ENCODE results near the gene TNFAIP8. TPM values are rescaled to one million over a fixed set of nuclear protein-coding genes. Genes with fewer than 3 reads are reported as not detected.

The TNFAIP8 gene
- total RNA-seq, 2 experiments from 2014 or later, result 106 to 114 TPM

DNA sequence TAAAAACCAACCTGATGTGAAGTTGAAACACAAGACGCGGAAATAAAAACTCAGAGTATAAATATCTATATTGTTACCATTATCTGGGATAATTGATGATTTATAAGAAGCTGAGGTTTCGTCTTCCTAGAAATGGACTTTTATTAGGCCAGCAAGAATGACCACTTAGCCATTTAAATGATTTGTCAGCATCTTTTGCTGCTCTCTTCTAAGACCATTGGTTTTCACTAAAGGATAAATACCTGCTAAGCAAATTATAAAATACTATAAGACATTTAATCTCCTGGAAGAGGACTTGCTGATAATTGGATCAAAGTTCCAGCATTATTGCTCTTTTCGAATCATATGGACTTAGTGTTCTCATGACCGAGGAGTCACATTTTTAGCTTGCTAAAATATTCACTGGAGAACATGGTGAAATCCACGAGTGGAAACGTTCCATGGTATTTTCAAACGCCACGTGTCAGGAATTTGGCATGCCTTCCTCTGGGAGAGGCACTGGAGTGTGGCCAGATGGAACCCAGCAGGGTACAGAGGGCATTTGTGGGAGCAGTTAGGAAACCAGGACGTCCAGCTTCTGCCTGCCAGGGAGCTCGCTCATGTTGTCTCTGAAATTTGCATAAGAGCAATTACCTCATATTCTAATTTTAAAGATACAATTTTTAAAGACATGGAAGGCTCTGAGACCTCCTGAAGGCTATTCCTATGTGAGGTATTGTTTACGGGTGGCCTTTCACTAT lies 43.1 kb downstream of the TNFAIP8 start:
- H3K27ac Mint-ChIP-seq, result peak overlapping the region; percentile 80
- no peak overlapping the region for H3K4me3 Mint-ChIP-seq
- ATAC-seq (ENCODE audit: poor library complexity), result no peak
- Histone ChIP-seq H3K27me3 (ENCODE audit: control insufficient read depth in 1 of 2, insufficient read depth in 2 of 2, low read length in 2 of 2) (no peaks in the 10 kb centered on the region), H3K27ac (ENCODE audit: low read depth in 1 of 2, low read length in 2 of 2) (no peak overlapping the region), H3K36me3 (ENCODE audit: insufficient read depth, low read length) (peaks cover 11% of the 10 kb centered on the region), H3K4me3 (ENCODE audit: low read length) (no peak overlapping the region), H3K4me1 (ENCODE audit: insufficient read depth, low read length) (peaks cover 19% of the 10 kb centered on the region), H3K9me3 (ENCODE audit: control insufficient read depth in 1 of 2, insufficient read depth in 1 of 2, low read length in 2 of 2) (no peaks in the 10 kb centered on the region)
- ChIA-PET CTCF (interaction anchor here (1.8 to 2.4 kb wide), 2 partner anchors 83 to 411 kb away, joined by 6 to 8 read pairs; partner anchors contain the start of gene DTWD2), POLR2A (interaction anchor here (0.6 kb wide), 1 partner anchor 86 kb away, joined by 3 read pairs; no protein-coding TSS in a partner anchor)
- peaks cover 54% of the 10 kb centered on the region for H3K4me1 Mint-ChIP-seq (ENCODE audit: low read depth)
- no peak for DNase-seq
- no peaks in the 10 kb centered on the region for H3K27me3 Mint-ChIP-seq
- H3K9me3 Mint-ChIP-seq, result no peaks in the 10 kb centered on the region
- TF ChIP-seq, protein P1, sequence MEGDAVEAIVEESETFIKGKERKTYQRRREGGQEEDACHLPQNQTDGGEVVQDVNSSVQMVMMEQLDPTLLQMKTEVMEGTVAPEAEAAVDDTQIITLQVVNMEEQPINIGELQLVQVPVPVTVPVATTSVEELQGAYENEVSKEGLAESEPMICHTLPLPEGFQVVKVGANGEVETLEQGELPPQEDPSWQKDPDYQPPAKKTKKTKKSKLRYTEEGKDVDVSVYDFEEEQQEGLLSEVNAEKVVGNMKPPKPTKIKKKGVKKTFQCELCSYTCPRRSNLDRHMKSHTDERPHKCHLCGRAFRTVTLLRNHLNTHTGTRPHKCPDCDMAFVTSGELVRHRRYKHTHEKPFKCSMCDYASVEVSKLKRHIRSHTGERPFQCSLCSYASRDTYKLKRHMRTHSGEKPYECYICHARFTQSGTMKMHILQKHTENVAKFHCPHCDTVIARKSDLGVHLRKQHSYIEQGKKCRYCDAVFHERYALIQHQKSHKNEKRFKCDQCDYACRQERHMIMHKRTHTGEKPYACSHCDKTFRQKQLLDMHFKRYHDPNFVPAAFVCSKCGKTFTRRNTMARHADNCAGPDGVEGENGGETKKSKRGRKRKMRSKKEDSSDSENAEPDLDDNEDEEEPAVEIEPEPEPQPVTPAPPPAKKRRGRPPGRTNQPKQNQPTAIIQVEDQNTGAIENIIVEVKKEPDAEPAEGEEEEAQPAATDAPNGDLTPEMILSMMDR (IDR thresholded peaks at IDR 0.05), result no peak
- peaks cover 28% of the 10 kb centered on the region for H3K36me3 Mint-ChIP-seq (ENCODE audit: low read depth)
- intact Hi-C loops (cut with DNase I, micrococcal nuclease), result no loop called here

GRCh38 chr5:119400245-119400644 lies 44.4 kb downstream of the TNFAIP8 start:
- DNase-seq (no peak), ATAC-seq (ENCODE audit: poor library complexity) (no peak)
- Mint-ChIP-seq H3K27ac (peak overlapping the region; percentile 80), H3K9me3 (no peaks in the 10 kb centered on the region), H3K27me3 (no peaks in the 10 kb centered on the region), H3K4me1 (ENCODE audit: low read depth) (peaks cover 44% of the 10 kb centered on the region), H3K4me3 (no peak overlapping the region), H3K36me3 (ENCODE audit: low read depth) (peaks cover 16% of the 10 kb centered on the region)
- H3K27ac ChIP-seq (ENCODE audit: low read depth in 1 of 2, low read length in 2 of 2), result no peak overlapping the region
- TF ChIP-seq, protein P1 (IDR thresholded peaks at IDR 0.05), result no peak
- no peaks in the 10 kb centered on the region for H3K9me3 ChIP-seq (ENCODE audit: control insufficient read depth in 1 of 2, insufficient read depth in 1 of 2, low read length in 2 of 2)
- ChIA-PET CTCF (interaction anchor here (1.0 to 1.9 kb wide), 3 partner anchors 12 to 376 kb away, joined by 3 to 8 read pairs (median 3); no protein-coding TSS in a partner anchor), POLR2A (interaction anchor here (2.1 kb wide), 1 partner anchor 60 kb away, joined by 5 read pairs; no protein-coding TSS in a partner anchor)
- H3K4me3 ChIP-seq (ENCODE audit: low read length), result no peak overlapping the region
- intact Hi-C loops (cut with DNase I, micrococcal nuclease), result loop anchor here in 1 of 2 experiments (5.0 kb wide), 1 partner anchor 33 kb away; no protein-coding TSS in a partner anchor
- peaks cover 4% of the 10 kb centered on the region for H3K36me3 ChIP-seq (ENCODE audit: insufficient read depth, low read length)
- H3K27me3 ChIP-seq (ENCODE audit: control insufficient read depth in 1 of 2, insufficient read depth in 2 of 2, low read length in 2 of 2), result no peaks in the 10 kb centered on the region
- peaks cover 15% of the 10 kb centered on the region for H3K4me1 ChIP-seq (ENCODE audit: insufficient read depth, low read length)

- ATAC-seq (ENCODE audit: poor library complexity) (no peak), DNase-seq (no peak)
- Mint-ChIP-seq H3K27ac (peak overlapping the region; percentile 5), H3K4me3 (no peak overlapping the region), H3K4me1 (ENCODE audit: low read depth) (peaks cover 26% of the 10 kb centered on the region), H3K27me3 (no peaks in the 10 kb centered on the region), H3K36me3 (ENCODE audit: low read depth) (peaks cover 5% of the 10 kb centered on the region), H3K9me3 (no peaks in the 10 kb centered on the region)
- H3K36me3 ChIP-seq (ENCODE audit: insufficient read depth, low read length), result no peaks in the 10 kb centered on the region
- H3K4me3 ChIP-seq (ENCODE audit: low read length), result no peak overlapping the region
- H3K27me3 ChIP-seq (ENCODE audit: control insufficient read depth in 1 of 2, insufficient read depth in 2 of 2, low read length in 2 of 2), result no peaks in the 10 kb centered on the region
- no peaks in the 10 kb centered on the region for H3K9me3 ChIP-seq (ENCODE audit: control insufficient read depth in 1 of 2, insufficient read depth in 1 of 2, low read length in 2 of 2)
- H3K27ac ChIP-seq (ENCODE audit: low read depth in 1 of 2, low read length in 2 of 2), result no peak overlapping the region
- TF ChIP-seq, protein P1 (IDR thresholded peaks at IDR 0.05), result no peak
- CTCF ChIA-PET, result interaction anchor here (0.6 to 1.9 kb wide), 3 partner anchors 10 to 414 kb away, joined by 3 to 8 read pairs (median 4); partner anchors contain the start of gene DTWD2
- no peaks in the 10 kb centered on the region for H3K4me1 ChIP-seq (ENCODE audit: insufficient read depth, low read length)
- intact Hi-C loops (cut with DNase I, micrococcal nuclease), result loop anchor here in 1 of 2 experiments (5.0 kb wide), 1 partner anchor 35 kb away; no protein-coding TSS in a partner anchor
- POLR2A ChIA-PET, result interaction anchor here (0.9 to 2.1 kb wide), 4 partner anchors 9 to 112 kb away, joined by 3 to 5 read pairs (median 3); no protein-coding TSS in a partner anchor
These were observed 46.3 kb downstream of the TNFAIP8 start for GRCh38 chr5:119402081-119402480.

Data from CD4-positive, alpha-beta T cell (primary cell).